Stomach (tissue), 4 donors: Measurements from ENCODE around the gene KRT38.

Experiments used
- POLR2A ChIP-seq, 4 donors: fragments of 450-650 bp; IDR thresholded peaks; one replicate each; pipeline ENCODE4 v1.6.1; 2016; ENCODE audit warnings: antibody characterized with exemption in 4 of 4, control low read depth in 2 of 4, mild to moderate bottlenecking in 1 of 4, moderate library complexity in 1 of 4
- TF ChIP-seq, protein P1 (sequence below), 7 experiments: fragments of 450-650 bp in 4 of 7; fragments of 200-600 bp in 3 of 7; sonication (generic) in 3 of 7; IDR thresholded peaks; one replicate each; pipeline ENCODE4 v1.5.1; 2016 to 2019; ENCODE audit warnings: antibody characterized with exemption in 7 of 7, control low read depth in 2 of 7, mild to moderate bottlenecking in 1 of 7

DNA sequence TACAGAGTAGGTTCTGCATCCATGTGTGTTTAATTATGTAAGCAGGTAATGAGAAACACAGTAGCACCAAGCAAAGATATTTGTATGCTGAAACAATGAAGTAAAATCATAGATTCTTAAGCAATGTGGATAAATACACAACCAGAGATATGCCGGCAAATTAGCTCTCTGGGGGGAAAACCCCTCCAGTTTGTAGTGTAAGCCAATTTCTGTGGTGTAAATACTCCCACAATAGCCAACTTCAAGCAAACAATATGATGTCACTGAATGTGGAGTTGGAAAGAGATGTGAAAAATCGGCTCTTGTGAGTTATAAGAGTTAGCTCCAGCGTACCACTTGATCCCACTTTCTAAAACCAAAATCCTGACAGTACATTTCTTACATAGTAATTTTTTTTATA, 3.9 kb upstream of the KRT38 start:
- TF ChIP-seq, protein P1, sequence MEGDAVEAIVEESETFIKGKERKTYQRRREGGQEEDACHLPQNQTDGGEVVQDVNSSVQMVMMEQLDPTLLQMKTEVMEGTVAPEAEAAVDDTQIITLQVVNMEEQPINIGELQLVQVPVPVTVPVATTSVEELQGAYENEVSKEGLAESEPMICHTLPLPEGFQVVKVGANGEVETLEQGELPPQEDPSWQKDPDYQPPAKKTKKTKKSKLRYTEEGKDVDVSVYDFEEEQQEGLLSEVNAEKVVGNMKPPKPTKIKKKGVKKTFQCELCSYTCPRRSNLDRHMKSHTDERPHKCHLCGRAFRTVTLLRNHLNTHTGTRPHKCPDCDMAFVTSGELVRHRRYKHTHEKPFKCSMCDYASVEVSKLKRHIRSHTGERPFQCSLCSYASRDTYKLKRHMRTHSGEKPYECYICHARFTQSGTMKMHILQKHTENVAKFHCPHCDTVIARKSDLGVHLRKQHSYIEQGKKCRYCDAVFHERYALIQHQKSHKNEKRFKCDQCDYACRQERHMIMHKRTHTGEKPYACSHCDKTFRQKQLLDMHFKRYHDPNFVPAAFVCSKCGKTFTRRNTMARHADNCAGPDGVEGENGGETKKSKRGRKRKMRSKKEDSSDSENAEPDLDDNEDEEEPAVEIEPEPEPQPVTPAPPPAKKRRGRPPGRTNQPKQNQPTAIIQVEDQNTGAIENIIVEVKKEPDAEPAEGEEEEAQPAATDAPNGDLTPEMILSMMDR (IDR thresholded peaks at IDR 0.05): no peak
- no peak for TF ChIP-seq POLR2A (IDR thresholded peaks at IDR 0.05)
